HepG2 (cell line): ENCODE data around the gene RAC3. TPM values are rescaled to one million over a fixed set of nuclear protein-coding genes. Genes with fewer than 3 reads are reported as not detected.
A peak's percentile ranks its signal among the peaks of the same experiment; 100 is the strongest.

ENCODE experiments used
- ATAC-seq: fragments of 200-7000 bp; cut with Tn5 transposase; 3 replicates; pipeline ENCODE4 v1.9.1; 2020; ENCODE audit warnings: mild to moderate bottlenecking, moderate library complexity
- BruUV-seq: library from RNA; stranded (reverse); fragments of 400-500 nt; replicated peaks from 2 replicates; lab custom pipeline; 2021; lab: Mats Ljungman, UMichigan
- CTCF ChIA-PET: fragments of 300-600 bp; formaldehyde crosslinking; extraction: SDS; loops from one replicate; lab custom pipeline; 2021; ENCODE audit warnings: low total read pairs, inconsistent platforms, low intra/inter-chr PET ratio; lab: Yijun Ruan, JAX
- POLR2A ChIA-PET: fragments of 350-600 bp; sonication (Branson Sonifier 250); formaldehyde crosslinking; loops from one replicate; lab custom pipeline; 2020; ENCODE audit warnings: antibody characterized with exemption, inconsistent platforms; lab: Yijun Ruan, JAX
- DNase-seq: peaks from one replicate; pipeline ENCODE4 v3.0.0-alpha.2; 2015; ENCODE audit warnings: low spot score
- FAIRE-seq: peaks from 3 replicates; lab custom pipeline; 2011; peaks lifted over from hg19 to GRCh38; lab: Jason Lieb, UNC
- H2AFZ ChIP-seq: one replicate; pipeline ENCODE4 v1.6.1; 2011; ENCODE audit warnings: low read length, inconsistent platforms
- H3K27ac ChIP-seq: fragments of 300-600 bp; 3 replicates; pipeline ENCODE4 v1.8.0; 2011; ENCODE audit warnings: mixed run types, mild to moderate bottlenecking, mixed read lengths, low read length, inconsistent platforms; ENCODE audit not compliant: insufficient read depth; ENCODE audit errors: extremely low read length
- H3K27me3 ChIP-seq, 2 experiments: fragments of 200-600 bp in 1 of 2; 2 replicates in 1 of 2; 3 replicates in 1 of 2; pipeline versions ENCODE4 v1.6.0 to v1.8.0; 2011; ENCODE audit warnings: low read length in 2 of 2, mild to moderate bottlenecking in 2 of 2, moderate library complexity in 2 of 2, inconsistent platforms in 1 of 2; ENCODE audit not compliant: insufficient read depth in 2 of 2, control insufficient read depth in 1 of 2
- H3K36me3 ChIP-seq, 2 experiments: fragments of 200-600 bp in 1 of 2; replicated peaks in 1 of 2; 2 replicates in 1 of 2; 3 replicates in 1 of 2; pipeline versions ENCODE4 v1.5.1 to v1.8.0; 2011; ENCODE audit warnings: low read length in 2 of 2, inconsistent platforms in 1 of 2; ENCODE audit not compliant: insufficient read depth in 2 of 2, control insufficient read depth in 1 of 2
- H3K4me1 ChIP-seq: 2 replicates; pipeline ENCODE4 v1.5.1; 2012; ENCODE audit warnings: low read length, inconsistent platforms; ENCODE audit not compliant: insufficient read depth
- H3K4me2 ChIP-seq: 2 replicates; pipeline ENCODE4 v1.6.0; 2011; ENCODE audit warnings: low read depth, low read length, inconsistent platforms
- H3K4me3 ChIP-seq, 3 experiments: fragments of 200-600 bp in 1 of 3; sonication (generic), shearing (Covaris generic) in 1 of 3; replicated peaks in 1 of 3; 2 replicates each; pipeline ENCODE4 v1.5.1; 2011 to 2016; ENCODE audit warnings: low read length in 3 of 3, inconsistent platforms in 2 of 3, low read depth in 2 of 3, mild to moderate bottlenecking in 2 of 3, control low read depth in 1 of 3, mixed read lengths in 1 of 3; ENCODE audit not compliant: insufficient read depth in 1 of 3
- H3K79me2 ChIP-seq: one replicate; pipeline ENCODE4 v1.6.1; 2011; ENCODE audit warnings: low read length, inconsistent platforms; ENCODE audit not compliant: insufficient read depth
- H3K9ac ChIP-seq: 2 replicates; pipeline ENCODE4 v1.6.0; 2011; ENCODE audit warnings: mild to moderate bottlenecking, low read depth, low read length, inconsistent platforms; ENCODE audit not compliant: insufficient read depth
- H3K9me3 ChIP-seq: 2 replicates; pipeline ENCODE4 v1.5.1; 2012; ENCODE audit warnings: mild to moderate bottlenecking, low read length
- H4K20me1 ChIP-seq: 2 replicates; pipeline ENCODE4 v1.6.0; 2011; ENCODE audit warnings: inconsistent platforms, mild to moderate bottlenecking, low read length, moderate library complexity; ENCODE audit not compliant: insufficient read depth
- CEBPZ ChIP-seq: IDR thresholded peaks from 2 replicates; pipeline ENCODE4 v1.6.1; 2012; ENCODE audit warnings: low read length, improper control_type of control experiment
- FOXA1 ChIP-seq, 2 experiments: fragments of 450-650 bp in 1 of 2; sonication (generic) in 1 of 2; formaldehyde crosslinking in 1 of 2; IDR thresholded peaks; 2 replicates each; pipeline versions ENCODE4 v1.4.0 to v1.6.1; 2016 to 2020; ENCODE audit warnings: missing genetic modification reagents in 1 of 2
- FOXK2 ChIP-seq: fragments of 450-650 bp; IDR thresholded peaks from 2 replicates; pipeline ENCODE4 v1.6.1; 2016
- GTF2F1 ChIP-seq: fragments of 150-350 bp; IDR thresholded peaks from 2 replicates; pipeline ENCODE4 v1.6.1; 2014; ENCODE audit warnings: low read length
- HNRNPK ChIP-seq: fragments of 200-400 bp; formaldehyde crosslinking; IDR thresholded peaks from 2 replicates; pipeline ENCODE4 v1.6.1; 2018; ENCODE audit warnings: low read length, low read depth, moderate library complexity, mild to moderate bottlenecking; ENCODE audit not compliant: poor library complexity, severe bottlenecking
- PHF8 ChIP-seq: sonication (generic); formaldehyde crosslinking; IDR thresholded peaks from 2 replicates; pipeline ENCODE4 v1.5.0; 2020; ENCODE audit warnings: missing genetic modification reagents
- PLSCR1 ChIP-seq: sonication (generic); formaldehyde crosslinking; IDR thresholded peaks from 2 replicates; pipeline ENCODE4 v1.5.0; 2020; ENCODE audit warnings: missing genetic modification reagents, mild to moderate bottlenecking, borderline replicate concordance
- PREB ChIP-seq: sonication (generic); formaldehyde crosslinking; IDR thresholded peaks from 2 replicates; pipeline ENCODE4 v1.4.0; 2020; ENCODE audit warnings: missing genetic modification reagents
- RFX3 ChIP-seq: IDR thresholded peaks from 2 replicates; pipeline ENCODE4 v1.6.1; 2016; ENCODE audit warnings: missing biosample characterization, missing genetic modification reagents
- STAT6 ChIP-seq: sonication (generic); formaldehyde crosslinking; IDR thresholded peaks from 2 replicates; pipeline ENCODE4 v1.4.0; 2020; ENCODE audit warnings: missing genetic modification reagents, mild to moderate bottlenecking, borderline replicate concordance
- TARDBP ChIP-seq: sonication (generic); formaldehyde crosslinking; IDR thresholded peaks from 2 replicates; pipeline ENCODE4 v1.8.0; 2022; ENCODE audit warnings: mild to moderate bottlenecking, missing genetic modification reagents
- TSC22D2 ChIP-seq: sonication (generic); formaldehyde crosslinking; IDR thresholded peaks from 2 replicates; pipeline ENCODE4 v1.5.1; 2020; ENCODE audit warnings: missing genetic modification reagents, mild to moderate bottlenecking, borderline replicate concordance
- ZFP36L2 ChIP-seq: sonication (generic); formaldehyde crosslinking; IDR thresholded peaks from 2 replicates; pipeline ENCODE4 v1.4.0; 2020; ENCODE audit warnings: missing genetic modification reagents
- ZNF251 ChIP-seq: sonication (generic); formaldehyde crosslinking; IDR thresholded peaks from 2 replicates; pipeline ENCODE4 v1.9.0; 2021; ENCODE audit warnings: mild to moderate bottlenecking, missing genetic modification reagents
- ZNF446 ChIP-seq: sonication (generic); formaldehyde crosslinking; IDR thresholded peaks from 2 replicates; pipeline ENCODE4 v1.5.0; 2020; ENCODE audit warnings: mild to moderate bottlenecking, missing genetic modification reagents
- ZNF850 ChIP-seq: sonication (generic); formaldehyde crosslinking; conservative IDR thresholded peaks from 2 replicates; pipeline ENCODE4 v1.9.0; 2021; ENCODE audit warnings: mild to moderate bottlenecking, missing genetic modification reagents
- WGBS: methylation state at CpG from one replicate; pipeline ENCODE4 v1.1.6; 2017; ENCODE audit warnings: low lambda C conversion rate; 5-methylcytosine and 5-hydroxymethylcytosine counted together
- in situ Hi-C: cut with HindIII; loops from 2 replicates; pipeline ENCODE4 v1.10.0; 2017; ENCODE audit warnings: low pct_unique_long_range_greater_than_20kb; ENCODE audit not compliant: extremely low pct_ligation_motif_present
- intact Hi-C: fragments of 100-400 bp; cut with micrococcal nuclease; formaldehyde crosslinking; loops from one replicate; pipeline ENCODE4 v1.10.0; 2022; ENCODE audit not compliant: unreplicated experiment
- polyA plus RNA-seq, 8 experiments: library from polyadenylated mRNA; depleted of rRNA in 3 of 8; stranded (reverse) in 7 of 8; unstranded in 1 of 8; fragments of >200 nt; fragmentation: Illumina TruSeq in 4 of 8; extraction: Trizol in 4 of 8; gene quantifications; 2 replicates each; pipeline versions ENCODE4 v1.2.1 to v1.2.3, GENCODE V29; 2011 to 2016; ENCODE audit warnings: low read depth in 4 of 8, missing spikeins in 1 of 8, mixed read lengths in 1 of 8; ENCODE audit not compliant: insufficient read depth in 1 of 8
- total RNA-seq, 5 experiments: library from RNA; depleted of rRNA; stranded (reverse); fragments of >200 nt; fragmentation: Illumina TruSeq; extraction: Trizol; gene quantifications; 2 replicates each; pipeline ENCODE4 v1.2.3, GENCODE V29; 2016; ENCODE audit warnings: low read depth in 1 of 5

Gene RAC3
- total and polyA plus RNA-seq, 2 of the 13 experiments (the other 11 are each of a cell fraction or from before 2014, with no cell fraction given) = 10.5 to 21.3 TPM

GRCh38 chr17:82055023-82055964 is 23.8 kb downstream of the RAC3 start:
- BruUV-seq = no TSS peak
- Histone ChIP-seq H3K9ac (no peak overlapping the region), H3K27me3 (no peaks in the 10 kb centered on the region; a peak in 2 of 5 replicates), H3K27ac (peak overlapping the region; percentile 91), H2AFZ (no peak overlapping the region), H3K9me3 (no peaks in the 10 kb centered on the region), H3K36me3 (peaks cover 31 to 47% of the 10 kb centered on the region in 2 experiments), H3K79me2 (peaks cover 26% of the 10 kb centered on the region), H3K4me1 (peaks cover 52% of the 10 kb centered on the region), H4K20me1 (no peaks in the 10 kb centered on the region; the same call in 1 of the 2 replicates), H3K4me2 (no peak overlapping the region), H3K4me3 (no peak overlapping the region)
- ATAC-seq (no peak), FAIRE-seq (no peak), DNase-seq (no peak)
- 92% methylated on average over 19 of the region's 26 CpGs for WGBS
- ChIA-PET POLR2A (interaction anchor here (1.6 to 3.1 kb wide), 3 partner anchors 8 to 18 kb away, joined by 3 to 28 read pairs (median 14); partner anchors contain the start of genes DCXR and DUS1L), CTCF (no interaction called here)
- intact Hi-C loops (no loop called here), in situ Hi-C loops (no loop called here)
- no peak for TF ChIP-seq ZNF251
- TF ChIP-seq PLSCR1 (CRISPR knock-in tag) = no peak
- TF ChIP-seq FOXK2 = no peak
- TF ChIP-seq RFX3 (CRISPR knock-in tag) = no peak
- no peak for TF ChIP-seq ZNF446 (CRISPR knock-in tag)
- no peak for TF ChIP-seq TARDBP
- no peak for TF ChIP-seq ZNF850
- TF ChIP-seq CEBPZ = no peak
- TF ChIP-seq PREB = no peak
- TF ChIP-seq TSC22D2 (CRISPR knock-in tag) = no peak
- no peak for TF ChIP-seq PHF8 (CRISPR knock-in tag)
- no peak for TF ChIP-seq FOXA1 (IDR thresholded peaks at IDR 0.05)
- TF ChIP-seq FOXA1 (CRISPR knock-in tag; IDR thresholded peaks at IDR 0.05) = no peak
- TF ChIP-seq GTF2F1 = no peak
- TF ChIP-seq ZFP36L2 (CRISPR knock-in tag) = no peak
- TF ChIP-seq STAT6 (CRISPR knock-in tag) = no peak
- no peak for TF ChIP-seq HNRNPK
